ENCODE results near the gene TMEM147. TPM values are rescaled to one million over a fixed set of nuclear protein-coding genes. Genes with fewer than 3 reads are reported as not detected.

Gene TMEM147
- total and polyA plus RNA-seq, 7 donors, result 24.5 to 123 (median 68.3) TPM

DNA sequence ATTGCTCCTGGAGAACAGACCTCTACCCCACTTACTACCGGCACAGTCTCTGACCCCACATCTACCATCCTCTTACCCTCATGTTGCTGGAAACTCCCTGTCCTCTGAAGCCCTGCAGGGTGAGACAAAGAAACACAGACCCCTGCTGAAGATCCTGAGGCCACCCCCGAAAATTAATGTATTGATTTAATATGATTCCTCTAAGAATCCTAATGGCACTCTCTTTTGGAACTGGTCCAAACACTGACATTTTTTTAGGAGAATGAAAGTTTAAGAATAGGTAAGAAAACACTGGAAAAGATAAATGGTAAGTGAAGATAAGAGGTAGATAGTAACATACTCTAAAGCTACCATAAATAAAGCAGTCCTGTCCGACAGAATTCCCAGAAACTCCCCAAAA is 37.3 kb upstream of the TMEM147 start:
- no peaks in the 10 kb centered on the region for H3K9me3 ChIP-seq

DNA sequence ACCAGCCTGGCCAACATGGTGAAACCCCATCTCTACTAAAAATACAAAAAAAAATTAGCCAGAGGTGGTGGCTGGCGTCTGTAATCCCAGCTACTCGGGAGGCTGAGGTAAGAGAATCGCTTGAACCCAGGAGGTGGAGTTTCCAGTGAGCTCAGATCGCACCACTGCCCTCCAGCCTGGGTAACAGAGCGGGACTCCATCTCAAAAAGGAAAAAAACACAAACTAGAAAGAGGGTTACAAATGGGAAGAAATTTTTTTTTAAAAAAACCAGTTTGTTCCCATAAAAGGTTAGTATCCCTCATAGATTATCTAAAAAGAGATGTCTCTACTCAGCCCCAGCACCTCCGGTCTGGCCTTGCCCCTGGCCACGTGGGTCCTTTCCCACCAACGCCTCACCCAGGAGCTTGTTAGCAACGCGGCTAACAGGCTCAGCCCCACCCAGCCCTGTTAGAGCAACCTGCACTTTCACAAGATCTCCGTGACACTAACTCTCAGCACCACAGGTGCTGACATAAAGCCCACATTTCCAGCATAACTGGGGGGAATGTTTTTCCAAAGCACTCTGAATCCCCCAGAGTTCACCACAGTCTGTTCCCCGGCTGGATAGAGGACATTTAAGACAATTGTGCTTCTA is 36.3 kb upstream of the TMEM147 start:
- DNase-seq, result no peak
- H3K27ac ChIP-seq, result peak overlapping the region in 1 of 4 donors; percentile 15
- intact Hi-C loops (cut with DNase I), result no loop called here
- H3K36me3 ChIP-seq, result no peaks in the 10 kb centered on the region
- H3K9me3 ChIP-seq, result no peaks in the 10 kb centered on the region
- TF ChIP-seq POLR2AphosphoS5 (IDR thresholded peaks at IDR 0.05) (no peak), EP300 (IDR thresholded peaks at IDR 0.05) (no peak), POLR2A (IDR thresholded peaks at IDR 0.05) (no peak)
- TF ChIP-seq, protein P1, sequence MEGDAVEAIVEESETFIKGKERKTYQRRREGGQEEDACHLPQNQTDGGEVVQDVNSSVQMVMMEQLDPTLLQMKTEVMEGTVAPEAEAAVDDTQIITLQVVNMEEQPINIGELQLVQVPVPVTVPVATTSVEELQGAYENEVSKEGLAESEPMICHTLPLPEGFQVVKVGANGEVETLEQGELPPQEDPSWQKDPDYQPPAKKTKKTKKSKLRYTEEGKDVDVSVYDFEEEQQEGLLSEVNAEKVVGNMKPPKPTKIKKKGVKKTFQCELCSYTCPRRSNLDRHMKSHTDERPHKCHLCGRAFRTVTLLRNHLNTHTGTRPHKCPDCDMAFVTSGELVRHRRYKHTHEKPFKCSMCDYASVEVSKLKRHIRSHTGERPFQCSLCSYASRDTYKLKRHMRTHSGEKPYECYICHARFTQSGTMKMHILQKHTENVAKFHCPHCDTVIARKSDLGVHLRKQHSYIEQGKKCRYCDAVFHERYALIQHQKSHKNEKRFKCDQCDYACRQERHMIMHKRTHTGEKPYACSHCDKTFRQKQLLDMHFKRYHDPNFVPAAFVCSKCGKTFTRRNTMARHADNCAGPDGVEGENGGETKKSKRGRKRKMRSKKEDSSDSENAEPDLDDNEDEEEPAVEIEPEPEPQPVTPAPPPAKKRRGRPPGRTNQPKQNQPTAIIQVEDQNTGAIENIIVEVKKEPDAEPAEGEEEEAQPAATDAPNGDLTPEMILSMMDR (IDR thresholded peaks at IDR 0.05), result no peak
- peaks cover 0 to 15% (median 11%) of the 10 kb centered on the region in 4 donors for H3K4me1 ChIP-seq
- WGBS, 2 donors, result 22 to 32% methylated on average over 12 of the region's 12 CpGs
- peaks cover 8 to 76% (median 57%) of the 10 kb centered on the region in 3 donors for H3K27me3 ChIP-seq
- no peak overlapping the region for H3K4me3 ChIP-seq

More for the DNA sequence above, 37.3 kb upstream of the TMEM147 start:
- TF ChIP-seq, protein P1 (IDR thresholded peaks at IDR 0.05), result no peak
- TF ChIP-seq POLR2AphosphoS5 (IDR thresholded peaks at IDR 0.05), result no peak
- no peak for TF ChIP-seq POLR2A (IDR thresholded peaks at IDR 0.05)
- no peak for TF ChIP-seq EP300 (IDR thresholded peaks at IDR 0.05)
- H3K4me3 ChIP-seq, result no peak overlapping the region
- H3K4me1 ChIP-seq, result peaks cover 0 to 15% (median 11%) of the 10 kb centered on the region in 4 donors
- no peak for DNase-seq
- H3K27ac ChIP-seq, result no peak overlapping the region
- intact Hi-C loops (cut with DNase I), result no loop called here
- peaks cover 8 to 66% (median 47%) of the 10 kb centered on the region in 3 donors for H3K27me3 ChIP-seq
- no peaks in the 10 kb centered on the region for H3K36me3 ChIP-seq
- 93 to 95% methylated on average over 3 of the region's 3 CpGs for WGBS, 2 donors

DNA sequence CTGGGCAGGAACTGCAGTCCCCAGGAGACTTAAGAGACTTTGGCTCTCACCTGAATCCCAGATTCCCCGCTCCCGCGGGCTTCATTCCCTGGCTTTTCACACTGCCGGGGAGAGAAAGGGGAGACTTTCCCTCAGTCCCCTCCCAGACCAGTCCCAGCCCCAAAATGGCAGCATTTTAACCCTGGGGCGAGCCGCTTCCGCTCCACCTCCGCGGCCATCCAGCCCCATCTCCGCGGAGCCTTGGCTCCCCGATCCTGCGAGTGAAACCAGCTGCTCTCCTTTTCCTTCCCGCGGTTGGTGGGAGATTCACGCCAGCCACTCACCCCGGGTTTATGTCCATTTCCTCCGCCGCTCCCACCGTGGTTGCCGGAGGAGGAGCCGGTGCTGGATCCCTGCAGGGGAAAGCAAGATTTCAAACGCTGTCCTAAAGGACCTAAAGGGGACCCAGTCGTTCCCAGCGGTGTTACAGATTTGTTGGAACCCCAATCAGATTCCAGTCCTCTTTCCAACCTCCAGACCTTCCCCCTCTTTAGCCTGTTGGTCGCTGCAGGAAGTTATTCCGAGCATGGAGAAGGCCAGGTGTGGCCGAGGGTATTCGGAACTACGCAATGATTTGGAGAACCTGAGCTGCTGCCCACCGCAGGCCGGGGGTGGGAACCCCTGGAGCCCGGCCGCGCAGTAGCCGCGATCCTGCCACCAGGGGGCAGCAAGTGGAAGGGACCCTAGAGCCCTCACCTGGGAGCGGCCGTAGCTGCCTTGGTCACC is 35.4 kb upstream of the TMEM147 start:
- Histone ChIP-seq H3K27me3 (peaks cover 8 to 85% (median 61%) of the 10 kb centered on the region in 3 donors), H3K9me3 (no peaks in the 10 kb centered on the region), H3K4me1 (peaks cover 0 to 15% (median 11%) of the 10 kb centered on the region in 4 donors), H3K27ac (peak overlapping the region in 3 of 4 donors; percentile 6 to 27 (median 15)), H3K4me3 (peak overlapping the region; percentile 11 to 37 (median 30)), H3K36me3 (no peaks in the 10 kb centered on the region)
- WGBS, 2 donors, result 0 to 1% methylated on average over 39 of the region's 39 CpGs
- TF ChIP-seq POLR2A (IDR thresholded peaks at IDR 0.05), result no peak
- TF ChIP-seq, protein P1 (IDR thresholded peaks at IDR 0.05), result peak; percentile 72 to 87 (median 80)
- DNase-seq, result peak; percentile 83
- intact Hi-C loops (cut with DNase I), result no loop called here

DNA sequence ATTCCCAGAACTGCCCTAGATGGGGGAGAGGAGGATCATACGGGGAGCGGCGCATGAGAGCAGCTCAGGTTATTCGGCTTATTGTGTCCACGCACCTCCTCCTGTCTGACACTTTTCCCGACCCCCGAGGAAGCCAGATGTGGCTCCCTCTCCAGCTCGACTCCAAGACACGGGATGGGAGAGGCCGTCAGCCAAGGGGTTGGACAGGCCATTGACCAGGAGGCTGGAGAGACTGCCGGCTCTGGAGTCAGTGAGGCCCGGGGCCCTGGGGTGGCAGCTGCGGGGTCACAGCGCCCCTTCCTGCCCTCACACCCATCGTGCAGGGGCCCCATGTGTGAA is 34.8 kb upstream of the TMEM147 start:
- Histone ChIP-seq H3K27me3 (peaks cover 8 to 88% (median 61%) of the 10 kb centered on the region in 3 donors), H3K36me3 (no peaks in the 10 kb centered on the region), H3K27ac (no peak overlapping the region), H3K4me1 (peaks cover 0 to 15% (median 11%) of the 10 kb centered on the region in 4 donors), H3K4me3 (peak overlapping the region in 3 of 4 donors; percentile 27 to 37 (median 33)), H3K9me3 (no peaks in the 10 kb centered on the region)
- no peak for DNase-seq
- TF ChIP-seq, protein P1 (IDR thresholded peaks at IDR 0.05), result peak in 2 of 4 experiments; percentile 2 to 14
- TF ChIP-seq EP300 (IDR thresholded peaks at IDR 0.05), result no peak
- WGBS, 2 donors, result 10 to 11% methylated on average over 15 of the region's 15 CpGs
- intact Hi-C loops (cut with DNase I), result no loop called here
